NCI-H2081 treated with DMSO at 0.1 percent for 48 hours (cell line): ENCODE data around the gene KLF5.
"Not testable (repeated sequence)": the region's sequence is repeated elsewhere in the genome, so short reads cannot be mapped to it uniquely, and the experiment has no call there.

ENCODE experiments used
- DNase-seq: peaks from one replicate; lab custom pipeline; 2025; lab: John Stamatoyannopoulos, UW

The KLF5 gene

DNA sequence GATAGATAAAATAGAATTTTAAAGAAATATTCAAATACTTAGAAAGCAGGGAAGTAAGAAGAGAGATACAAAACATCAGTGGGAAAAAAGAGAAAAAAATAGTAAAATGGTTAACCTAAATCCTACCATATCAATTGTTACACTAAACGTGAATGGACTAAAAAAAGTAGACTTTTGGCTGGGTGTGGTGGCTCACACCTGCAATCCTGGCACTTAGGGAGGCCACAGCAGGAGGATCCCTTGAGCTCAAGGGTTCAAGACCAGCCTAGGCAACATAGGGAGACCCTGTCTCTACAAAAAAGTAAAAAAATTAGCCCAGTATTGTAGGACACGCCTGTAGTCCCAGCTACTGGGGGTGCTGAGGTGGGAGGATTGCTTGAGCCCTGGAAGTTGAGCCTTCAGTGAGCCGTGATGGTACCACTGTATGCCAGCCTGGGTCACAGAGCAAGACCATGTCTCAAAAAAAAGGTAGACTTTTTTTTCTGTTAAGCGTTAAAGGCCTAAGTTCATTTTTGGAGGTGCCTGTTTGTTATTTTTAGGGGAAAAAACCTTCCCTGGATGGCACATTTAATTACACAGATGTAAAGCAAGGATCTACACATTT is 29.6 kb downstream of the KLF5 start:
- no peak for DNase-seq

DNA sequence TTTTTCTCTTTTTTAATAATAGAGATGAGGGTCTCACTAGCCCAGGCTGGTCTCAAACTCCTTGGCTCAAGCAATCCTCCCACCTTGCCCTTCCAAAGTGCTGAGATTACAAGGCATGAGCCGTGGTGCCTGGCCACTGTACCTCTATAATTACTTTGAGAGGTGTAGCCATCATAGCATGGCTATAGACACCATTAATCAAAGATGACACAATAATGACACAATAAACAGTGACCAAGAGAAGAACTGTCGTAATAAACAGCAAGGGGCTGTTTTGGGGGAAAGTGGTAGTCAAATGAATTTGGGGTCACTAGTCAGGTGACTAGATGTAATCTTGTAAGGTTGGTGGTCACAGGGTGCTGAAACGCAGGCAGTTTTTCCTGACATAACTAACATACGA is 30.4 kb downstream of the KLF5 start:
- DNase-seq: no peak

DNA sequence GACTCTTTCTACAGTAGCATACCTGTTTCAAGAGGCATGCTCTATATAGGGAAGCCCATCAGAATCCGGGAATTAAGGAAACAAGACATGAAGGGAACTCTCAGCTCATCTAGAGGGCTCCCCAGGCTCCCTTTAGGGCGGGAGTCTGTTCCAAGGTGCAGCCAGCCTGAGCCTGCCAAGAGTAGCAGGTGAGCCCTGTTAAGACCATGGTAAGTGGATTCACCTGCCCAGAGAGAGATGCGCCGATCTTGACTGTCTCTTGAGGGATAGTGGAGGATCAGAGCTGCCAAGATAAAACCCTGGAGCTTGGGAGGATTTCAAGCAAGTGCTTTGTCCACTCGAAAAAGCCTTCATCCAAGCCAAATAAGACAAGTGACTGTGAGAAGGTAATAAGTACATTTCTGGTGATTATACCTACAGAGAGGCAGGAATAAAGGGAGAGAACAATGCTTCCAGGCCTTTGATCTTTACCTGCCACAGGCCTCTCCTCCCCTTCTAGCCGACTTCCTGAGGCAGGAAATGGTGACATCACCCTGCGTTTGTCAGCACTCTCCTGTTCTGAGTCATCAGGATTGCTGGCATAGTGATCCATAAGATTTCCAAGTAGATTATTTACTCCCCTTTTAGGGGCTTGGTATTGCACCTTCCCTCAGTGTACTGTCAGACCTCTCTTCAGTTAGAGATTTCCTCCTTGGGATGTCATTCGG is 31.5 kb downstream of the KLF5 start:
- DNase-seq: no peak

DNA sequence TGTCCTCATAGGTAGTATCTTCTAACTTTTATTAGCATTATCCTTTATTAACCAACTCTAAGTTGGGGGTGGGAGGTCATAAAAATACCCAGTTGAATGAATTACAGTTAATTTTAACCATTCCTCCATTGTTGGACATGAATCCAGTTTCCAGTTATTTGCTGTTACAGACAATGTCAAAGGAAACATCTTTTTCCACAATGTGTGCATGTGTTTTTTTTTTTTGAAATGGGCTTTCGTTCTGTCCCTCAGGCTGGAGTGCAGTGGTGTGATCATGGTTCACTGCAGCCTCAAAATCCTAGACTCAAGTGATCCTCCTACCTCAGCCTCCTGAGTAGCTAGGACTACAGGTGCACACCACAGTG is 32.0 kb downstream of the KLF5 start:
- no peak for DNase-seq

DNA sequence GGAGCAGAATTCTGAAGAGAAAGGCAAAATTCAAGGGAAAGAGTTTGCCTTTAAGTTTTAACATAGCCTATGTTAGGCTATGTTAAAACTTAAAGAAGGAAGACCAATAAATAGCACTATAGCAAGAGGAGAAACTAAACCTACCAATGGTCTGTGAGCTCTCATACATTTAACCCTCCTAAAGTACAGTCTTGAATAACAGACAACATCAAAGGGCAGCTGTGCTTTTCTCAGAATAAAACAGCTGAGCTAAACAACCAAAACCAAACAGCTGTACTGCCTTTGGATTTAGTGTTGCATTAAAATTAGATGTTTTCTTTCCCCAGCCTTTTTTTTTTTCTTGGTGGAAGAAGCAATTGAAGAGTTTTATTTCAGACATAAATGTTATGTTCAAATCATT is 34.0 kb downstream of the KLF5 start:
- DNase-seq: no peak

DNA sequence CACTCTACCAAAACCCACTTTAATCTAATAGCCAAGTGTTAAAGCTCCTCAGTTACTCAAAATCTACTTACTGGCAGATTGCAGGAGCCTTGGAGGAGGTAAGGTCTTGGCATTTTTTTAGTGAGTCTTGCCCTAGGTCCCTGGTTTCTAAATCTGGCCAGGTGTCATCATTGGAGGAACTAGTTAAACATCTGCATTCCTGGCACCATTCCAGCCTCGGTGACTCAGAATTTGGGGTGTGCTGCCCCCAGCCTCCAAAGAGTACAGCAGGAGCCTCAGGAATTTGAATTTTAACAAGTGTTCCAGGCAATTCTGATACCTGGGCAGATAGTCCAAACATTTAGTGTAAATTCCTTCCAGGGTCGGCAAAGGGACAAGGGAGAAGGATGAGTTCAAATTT is 37.4 kb downstream of the KLF5 start:
- DNase-seq: no peak

DNA sequence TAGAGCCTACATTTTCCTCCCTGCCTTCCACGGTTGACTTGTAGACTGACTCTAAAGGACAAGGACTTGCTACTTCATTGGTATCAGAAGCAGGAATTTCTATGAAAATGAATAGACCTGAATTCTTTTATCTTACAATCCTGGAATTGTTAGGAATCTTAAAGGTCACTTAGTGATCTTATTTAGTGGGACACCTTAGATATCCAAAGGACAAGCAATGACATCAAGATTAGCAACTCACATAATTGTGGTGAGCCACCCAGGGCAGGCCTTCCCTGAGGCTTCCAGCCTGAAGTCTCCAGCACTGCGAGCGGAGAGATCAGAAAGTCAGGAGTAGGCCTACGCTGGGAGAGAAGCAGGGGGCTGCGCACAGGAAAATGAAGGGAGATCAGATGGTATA is 37.8 kb downstream of the KLF5 start:
- DNase-seq: no peak

DNA sequence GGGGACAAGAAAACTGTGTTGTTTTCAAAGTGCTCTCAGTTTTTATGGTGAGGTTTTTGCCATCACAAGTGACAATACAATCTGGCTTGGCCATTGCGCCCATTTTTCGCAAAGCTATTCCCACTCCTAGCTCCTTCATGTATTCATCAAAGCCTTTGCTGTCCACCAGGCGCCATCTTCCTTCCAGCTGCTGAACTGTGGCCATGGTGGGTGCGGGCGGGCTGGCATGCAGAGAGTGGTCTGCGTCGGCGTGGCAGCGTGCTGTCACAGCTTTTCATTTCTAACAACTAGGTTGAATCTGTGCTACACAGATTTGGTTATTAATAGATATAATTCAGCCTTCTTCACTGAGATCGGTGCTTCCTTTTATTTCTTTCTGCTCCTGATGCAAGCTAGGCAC is 42.0 kb downstream of the KLF5 start:
- DNase-seq: not testable (repeated sequence)

DNA sequence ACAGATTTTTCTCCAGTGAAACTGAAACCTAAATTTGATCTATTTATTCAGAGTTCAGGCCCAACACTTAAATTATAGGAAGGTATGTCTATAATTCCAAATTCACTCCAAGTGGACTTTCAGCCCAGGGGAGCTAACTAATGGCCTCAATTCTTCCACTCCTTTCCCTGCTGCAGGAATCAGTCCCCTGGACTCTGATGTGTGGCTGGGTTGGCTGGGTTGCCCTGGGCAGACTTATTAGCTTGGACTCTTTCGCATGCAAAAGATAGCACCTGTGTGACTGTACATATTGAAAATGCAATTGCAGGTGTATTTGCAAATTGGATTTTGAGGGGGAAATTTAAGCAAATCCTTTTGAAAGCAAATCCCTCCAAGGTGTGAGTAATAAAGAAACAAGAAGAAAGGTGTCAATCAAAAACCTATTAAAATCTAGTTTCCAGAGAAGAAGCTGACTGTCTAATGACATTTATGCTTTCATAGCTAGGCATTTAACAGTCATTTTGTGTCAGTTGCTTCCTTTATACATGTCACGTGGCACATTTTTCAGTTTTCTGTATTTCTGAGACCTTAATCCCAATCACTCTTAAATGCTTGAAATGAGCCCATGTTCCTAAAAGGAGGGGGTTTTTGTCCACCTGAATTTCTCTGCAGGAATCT is 42.7 kb downstream of the KLF5 start:
- DNase-seq: no peak

DNA sequence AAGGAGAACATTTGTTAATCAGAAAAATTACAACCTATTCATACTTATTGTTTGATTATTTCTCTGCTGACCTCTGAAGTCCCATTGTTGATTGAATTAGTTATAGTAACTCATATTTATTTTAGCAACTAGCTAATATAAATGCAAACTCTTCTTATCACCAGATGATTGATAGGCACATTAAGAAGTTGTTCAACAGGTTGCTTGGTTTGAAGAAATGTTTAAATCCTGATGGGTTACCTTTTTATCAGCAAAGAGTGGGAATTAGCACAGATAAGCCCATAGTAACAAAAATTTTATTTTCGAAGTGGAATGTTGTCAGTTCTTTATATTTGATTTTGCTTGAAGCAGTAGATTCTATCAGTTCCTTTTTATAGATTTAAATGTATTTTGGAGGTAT is 44.4 kb downstream of the KLF5 start:
- no peak for DNase-seq

DNA sequence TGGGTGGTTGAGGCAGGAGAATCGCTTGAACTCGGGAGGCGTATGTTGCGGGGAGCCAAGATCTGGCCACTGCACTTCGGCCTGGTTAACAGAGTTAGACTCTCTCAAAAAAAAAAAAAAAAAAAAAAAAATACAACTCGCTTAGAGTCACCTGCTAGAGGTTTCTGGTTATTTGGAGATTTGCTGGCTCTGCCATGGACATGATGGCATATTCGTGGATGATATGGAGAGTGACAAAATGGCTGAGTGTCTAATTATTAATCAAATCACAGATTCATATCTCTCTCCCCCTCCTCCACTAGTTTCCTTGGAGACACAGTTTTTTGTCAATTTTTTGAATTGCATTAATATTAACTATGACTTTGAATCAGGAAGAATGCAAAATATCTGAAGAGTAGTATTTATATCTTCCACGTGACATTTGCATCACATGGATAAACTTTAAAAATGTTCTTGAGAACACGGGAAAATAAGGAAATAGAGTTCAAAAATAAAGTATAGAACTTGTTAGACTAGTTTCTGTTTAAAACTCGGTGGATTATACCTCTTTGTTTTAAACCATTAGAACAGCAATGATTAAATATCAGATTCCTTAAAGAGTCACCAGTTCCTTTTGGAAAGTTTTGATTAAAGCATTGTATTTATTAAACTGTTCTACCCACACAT is 47.8 kb downstream of the KLF5 start:
- DNase-seq: no peak

DNA sequence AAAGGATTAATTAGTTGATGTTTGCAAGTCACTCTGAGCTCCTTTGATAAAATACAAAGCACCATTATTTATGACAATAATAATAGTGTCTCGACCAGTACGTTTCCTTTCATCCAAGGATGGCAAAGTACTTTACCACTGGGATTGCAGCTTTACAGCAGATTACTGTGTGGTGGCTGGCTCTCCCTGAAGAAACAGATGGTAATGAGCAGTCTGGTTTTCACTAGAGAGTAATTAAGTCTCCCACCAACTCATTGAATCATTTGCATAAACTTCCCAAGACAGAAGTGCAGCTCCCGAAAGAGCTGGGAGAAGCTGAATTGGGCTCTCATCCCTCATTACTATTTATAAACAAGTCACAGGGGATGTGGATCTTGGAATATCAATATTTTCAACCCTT is 48.7 kb downstream of the KLF5 start:
- DNase-seq: no peak

DNA sequence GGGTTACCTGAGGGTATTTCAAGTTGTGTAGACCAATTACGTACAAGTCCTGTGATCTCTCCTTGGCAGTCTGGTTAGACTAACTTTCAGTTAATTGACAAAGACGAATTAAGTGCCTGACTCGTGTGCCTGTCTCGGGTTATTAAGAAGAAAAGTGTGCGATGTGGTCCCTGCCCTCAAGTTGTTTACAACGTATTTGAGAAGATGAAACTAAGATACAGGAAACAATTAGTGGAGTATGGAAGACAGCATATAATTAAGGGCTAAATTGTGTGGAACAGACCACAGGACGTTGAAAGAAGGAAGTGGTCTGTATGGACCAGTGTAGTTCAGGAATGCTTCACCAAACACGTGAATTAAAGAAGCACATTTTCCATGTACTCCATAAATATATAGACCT is 49.2 kb downstream of the KLF5 start:
- DNase-seq: no peak

DNA sequence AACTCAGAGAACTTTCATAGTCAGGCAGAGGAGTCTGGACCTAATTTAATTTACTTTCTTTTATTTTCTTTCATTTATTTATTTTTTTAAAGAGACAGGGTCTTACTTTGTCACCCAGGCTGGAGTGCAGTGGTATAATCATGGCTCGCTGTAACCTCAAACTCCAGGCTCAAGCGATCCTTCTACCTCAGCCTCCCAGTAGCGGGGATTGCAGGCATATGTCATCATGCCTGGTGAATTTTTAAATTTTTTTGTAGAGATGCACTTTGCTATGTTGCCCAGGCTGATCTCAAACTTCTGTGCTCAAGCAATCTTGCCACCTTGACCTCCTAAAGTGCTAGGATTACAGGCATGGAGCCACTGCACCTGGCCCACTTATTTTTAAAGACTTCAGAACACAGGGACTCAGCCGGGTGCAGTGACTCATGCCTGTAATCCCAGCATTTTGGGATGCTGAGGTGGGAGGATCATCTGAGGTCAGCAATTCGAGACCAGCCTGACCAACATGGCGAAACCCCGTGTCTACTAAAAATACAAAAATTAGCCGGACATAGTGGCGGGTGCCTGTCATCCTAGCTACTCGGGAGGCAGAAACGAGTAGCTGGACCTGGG is 50.6 kb downstream of the KLF5 start:
- no peak for DNase-seq

DNA sequence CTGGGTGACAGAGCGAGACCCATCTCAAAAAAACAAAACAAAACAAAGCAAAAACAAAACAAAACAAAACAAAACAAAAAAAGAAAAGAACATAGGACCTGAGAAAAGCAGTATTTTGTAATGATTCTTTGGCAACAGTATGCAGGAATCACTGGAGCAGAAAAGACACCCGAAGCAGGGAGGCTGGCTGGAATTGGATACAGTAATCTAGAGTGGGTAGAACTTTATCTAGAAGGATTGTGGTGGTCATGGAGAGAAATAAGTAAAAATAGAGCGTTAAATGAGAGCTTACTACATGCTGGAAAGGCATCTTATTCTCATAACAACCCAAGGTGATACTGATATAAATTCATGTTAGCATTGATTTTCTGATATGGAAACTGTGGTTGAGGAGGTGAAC is 51.2 kb downstream of the KLF5 start:
- no peak for DNase-seq

DNA sequence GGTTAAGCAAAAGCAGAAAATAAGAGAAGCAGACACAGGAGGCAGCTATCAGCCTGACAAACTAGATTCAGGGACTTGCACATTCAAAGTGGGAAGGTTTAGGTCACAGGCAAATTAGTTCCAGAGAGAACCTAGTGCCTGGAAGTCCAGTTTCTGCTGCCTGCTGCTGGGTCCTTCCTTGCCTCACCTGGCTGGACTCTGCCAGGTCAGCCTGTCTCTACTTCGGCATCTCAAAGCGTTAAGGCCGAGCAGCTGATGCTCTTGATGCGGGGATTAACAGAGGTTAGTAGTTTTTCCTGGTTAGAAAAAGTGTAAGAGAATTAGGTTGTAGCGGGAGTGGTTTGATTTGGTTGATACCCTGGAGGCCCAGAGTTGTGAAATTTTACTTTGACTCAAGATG is 52.0 kb downstream of the KLF5 start:
- DNase-seq: no peak

DNA sequence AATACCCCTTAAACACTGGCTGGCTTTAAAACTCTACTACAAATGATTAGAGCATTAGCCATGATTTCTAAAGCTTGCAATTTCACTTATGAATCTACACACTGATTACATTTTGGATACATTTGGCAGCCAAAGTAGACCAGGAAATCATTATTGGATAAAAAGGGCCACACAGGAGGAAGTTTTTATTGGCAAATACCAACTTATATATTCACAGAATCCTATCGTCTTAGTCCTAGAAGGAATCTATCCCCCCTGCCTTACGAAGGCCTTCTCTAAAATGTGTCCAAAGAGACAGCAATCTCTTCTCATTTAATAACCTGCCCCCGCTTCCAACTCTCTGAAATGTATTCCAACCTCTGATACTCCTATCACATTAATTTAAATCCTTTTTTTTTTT is 52.5 kb downstream of the KLF5 start:
- no peak for DNase-seq

DNA sequence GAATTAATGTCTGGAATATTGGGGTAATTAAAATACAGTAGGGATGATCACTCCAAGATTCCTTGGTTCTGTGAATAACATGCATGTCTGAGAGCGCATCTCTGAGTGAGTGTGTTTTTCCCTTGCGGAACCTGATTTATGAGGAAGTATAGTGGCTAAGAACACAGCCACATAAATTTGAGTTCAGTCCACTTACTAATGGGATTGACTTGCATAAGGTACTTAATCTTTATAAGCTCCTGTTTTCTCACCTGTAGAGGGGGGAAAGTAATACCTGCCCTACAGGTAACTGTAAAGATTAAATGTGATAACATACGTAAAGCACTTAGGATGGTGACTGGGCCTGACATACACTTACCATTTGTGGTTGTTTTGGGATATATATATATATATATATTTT is 60.8 kb downstream of the KLF5 start:
- DNase-seq: no peak
